GM12878 (cell line): ENCODE results near the gene TRIM45.

ENCODE experiments used
- CHD2 ChIP-seq: IDR thresholded peaks from 2 replicates; pipeline ENCODE4 v1.6.1; 2011; ENCODE audit warnings: low read depth, low read length, improper control_type of control experiment, borderline replicate concordance
- CTCF ChIP-seq, 3 experiments: IDR thresholded peaks in 2 of 3; conservative IDR thresholded peaks in 1 of 3; 2 replicates each; pipeline ENCODE4 v1.5.1; 2011; ENCODE audit warnings: low read depth in 3 of 3, low read length in 3 of 3, mild to moderate bottlenecking in 3 of 3, control low read depth in 2 of 3, moderate library complexity in 2 of 3, inconsistent platforms in 1 of 3, mixed read lengths in 1 of 3; ENCODE audit not compliant: control insufficient read depth in 2 of 3, insufficient read depth in 1 of 3; ENCODE audit errors: extremely low read depth in 1 of 3
- ETV6 ChIP-seq, 2 experiments: fragments of 450-650 bp in 1 of 2; IDR thresholded peaks in 1 of 2; conservative IDR thresholded peaks in 1 of 2; 2 replicates each; pipeline ENCODE4 v1.6.1; 2014; ENCODE audit warnings: antibody characterized with exemption in 1 of 2, borderline replicate concordance in 1 of 2, low read depth in 1 of 2, mild to moderate bottlenecking in 1 of 2, moderate library complexity in 1 of 2
- MTA2 ChIP-seq: fragments of 450-650 bp; IDR thresholded peaks from 2 replicates; pipeline ENCODE4 v1.6.1; 2016; ENCODE audit warnings: low read depth, mild to moderate bottlenecking, moderate library complexity
- PML ChIP-seq: IDR thresholded peaks from 2 replicates; pipeline ENCODE4 v1.6.1; 2012; ENCODE audit warnings: low read length, inconsistent platforms
- POLR2A ChIP-seq: IDR thresholded peaks from 2 replicates; pipeline ENCODE4 v1.6.1; 2011; ENCODE audit warnings: low read depth, mild to moderate bottlenecking, low read length
- SIN3A ChIP-seq: IDR thresholded peaks from 2 replicates; pipeline ENCODE4 v1.6.1; 2012; ENCODE audit warnings: low read depth, low read length, improper control_type of control experiment
- SREBF2 ChIP-seq: IDR thresholded peaks from 2 replicates; pipeline ENCODE4 v1.6.1; 2012; ENCODE audit warnings: mild to moderate bottlenecking, low read length
- SRF ChIP-seq, 2 experiments: IDR thresholded peaks; 2 replicates each; pipeline ENCODE4 v1.6.1; 2011; ENCODE audit warnings: low read depth in 2 of 2, low read length in 2 of 2, mild to moderate bottlenecking in 1 of 2, moderate library complexity in 1 of 2
- TCF7 ChIP-seq: IDR thresholded peaks from 2 replicates; pipeline ENCODE4 v1.6.1; 2014; ENCODE audit warnings: antibody characterized with exemption, borderline replicate concordance
- TF ChIP-seq, protein P1 (sequence below): IDR thresholded peaks from 2 replicates; pipeline ENCODE4 v1.6.1; 2011; ENCODE audit warnings: low read depth, mild to moderate bottlenecking, low read length, moderate library complexity, borderline replicate concordance; ENCODE audit errors: extremely low read depth

GRCh38 chr1:117138561-117138960, 17.0 kb upstream of the TRIM45 start:
- TF ChIP-seq CTCF (IDR thresholded peaks at IDR 0.05 in 2 of 3, conservative IDR thresholded peaks at IDR 0.05 in 1 of 3; ENCODE audit: control insufficient read depth in 2 of 3, extremely low read depth in 1 of 3, insufficient read depth in 1 of 3, low read depth in 3 of 3, low read length in 3 of 3) (no peak), CHD2 (no peak), SRF (IDR thresholded peaks at IDR 0.05; ENCODE audit: low read depth in 2 of 2, low read length in 2 of 2) (no peak), MTA2 (no peak), ETV6 (conservative IDR thresholded peaks at IDR 0.05 in 1 of 2, IDR thresholded peaks at IDR 0.05 in 1 of 2; ENCODE audit: borderline replicate concordance in 1 of 2, low read depth in 1 of 2) (no peak), TCF7 (no peak), SIN3A (no peak), PML (no peak), SREBF2 (no peak), POLR2A (no peak)
- TF ChIP-seq, protein P1, sequence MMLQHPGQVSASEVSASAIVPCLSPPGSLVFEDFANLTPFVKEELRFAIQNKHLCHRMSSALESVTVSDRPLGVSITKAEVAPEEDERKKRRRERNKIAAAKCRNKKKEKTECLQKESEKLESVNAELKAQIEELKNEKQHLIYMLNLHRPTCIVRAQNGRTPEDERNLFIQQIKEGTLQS, result no peak
